ENCODE data around the gene C2CD2. TPM values are rescaled to one million over a fixed set of nuclear protein-coding genes. Genes with fewer than 3 reads are reported as not detected.

Gene C2CD2
- total RNA-seq, 4 donors from 2014 or later, result 6.7 to 22.3 (median 17.3) TPM

DNA sequence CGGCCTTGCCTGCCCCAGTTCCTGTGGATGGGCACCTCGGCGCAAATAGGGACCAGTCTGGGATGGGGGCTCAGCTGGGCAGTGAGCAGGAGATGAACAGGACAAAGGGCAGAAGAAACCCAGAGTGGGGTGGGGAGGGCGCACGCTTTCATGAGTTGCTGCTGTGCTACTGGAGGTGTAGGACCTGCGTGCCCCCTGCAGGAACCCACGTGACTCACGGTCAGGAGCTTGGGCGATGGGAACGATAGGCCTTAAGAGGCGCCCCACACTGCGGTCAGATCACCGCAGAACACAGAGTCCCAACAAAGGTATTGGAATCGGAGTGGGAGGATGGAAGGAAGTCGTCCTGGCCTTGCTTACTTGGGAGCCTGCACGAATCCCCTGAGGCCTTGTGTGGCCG lies 91.8 kb downstream of the C2CD2 start:
- peak in 1 of 3 donors; percentile 44 for DNase-seq
- H3K4me1 ChIP-seq, result no peaks in the 10 kb centered on the region
- no peak for TF ChIP-seq POLR2A (IDR thresholded peaks at IDR 0.05)
- TF ChIP-seq, protein P1, sequence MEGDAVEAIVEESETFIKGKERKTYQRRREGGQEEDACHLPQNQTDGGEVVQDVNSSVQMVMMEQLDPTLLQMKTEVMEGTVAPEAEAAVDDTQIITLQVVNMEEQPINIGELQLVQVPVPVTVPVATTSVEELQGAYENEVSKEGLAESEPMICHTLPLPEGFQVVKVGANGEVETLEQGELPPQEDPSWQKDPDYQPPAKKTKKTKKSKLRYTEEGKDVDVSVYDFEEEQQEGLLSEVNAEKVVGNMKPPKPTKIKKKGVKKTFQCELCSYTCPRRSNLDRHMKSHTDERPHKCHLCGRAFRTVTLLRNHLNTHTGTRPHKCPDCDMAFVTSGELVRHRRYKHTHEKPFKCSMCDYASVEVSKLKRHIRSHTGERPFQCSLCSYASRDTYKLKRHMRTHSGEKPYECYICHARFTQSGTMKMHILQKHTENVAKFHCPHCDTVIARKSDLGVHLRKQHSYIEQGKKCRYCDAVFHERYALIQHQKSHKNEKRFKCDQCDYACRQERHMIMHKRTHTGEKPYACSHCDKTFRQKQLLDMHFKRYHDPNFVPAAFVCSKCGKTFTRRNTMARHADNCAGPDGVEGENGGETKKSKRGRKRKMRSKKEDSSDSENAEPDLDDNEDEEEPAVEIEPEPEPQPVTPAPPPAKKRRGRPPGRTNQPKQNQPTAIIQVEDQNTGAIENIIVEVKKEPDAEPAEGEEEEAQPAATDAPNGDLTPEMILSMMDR (IDR thresholded peaks at IDR 0.05), result no peak
- no peaks in the 10 kb centered on the region for H3K27me3 ChIP-seq
- H3K9me3 ChIP-seq, result no peaks in the 10 kb centered on the region
- H3K27ac ChIP-seq, result no peak overlapping the region
- no peak overlapping the region for H3K4me3 ChIP-seq
- H3K36me3 ChIP-seq, result peaks cover 0 to 27% (median 0%) of the 10 kb centered on the region in 3 donors

DNA sequence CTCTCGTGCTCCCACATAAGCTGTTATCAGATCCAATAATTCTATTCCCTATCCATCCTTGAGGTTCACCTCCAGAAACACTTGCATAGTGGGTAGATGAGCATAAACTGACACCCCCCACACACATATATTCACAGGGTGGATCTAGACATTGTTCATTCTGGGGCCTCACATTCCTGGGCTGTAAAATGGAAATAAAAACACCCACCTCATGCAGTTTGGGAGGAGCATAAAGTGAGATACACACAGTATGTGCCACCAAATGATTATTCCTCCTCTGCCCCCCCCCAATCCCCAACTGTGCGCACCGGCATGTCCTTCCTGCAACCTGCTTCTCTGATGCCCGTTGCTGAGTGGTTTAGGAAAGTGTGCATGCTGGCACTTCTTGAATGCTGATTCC lies 92.6 kb downstream of the C2CD2 start:
- H3K27me3 ChIP-seq, result no peaks in the 10 kb centered on the region
- H3K4me3 ChIP-seq, result no peak overlapping the region
- H3K36me3 ChIP-seq, result peaks cover 0 to 35% (median 0%) of the 10 kb centered on the region in 3 donors
- H3K4me1 ChIP-seq, result no peaks in the 10 kb centered on the region
- no peaks in the 10 kb centered on the region for H3K9me3 ChIP-seq
- TF ChIP-seq POLR2A (IDR thresholded peaks at IDR 0.05), result no peak
- TF ChIP-seq, protein P1 (IDR thresholded peaks at IDR 0.05), result no peak
- H3K27ac ChIP-seq, result no peak overlapping the region
- DNase-seq, result no peak

DNA sequence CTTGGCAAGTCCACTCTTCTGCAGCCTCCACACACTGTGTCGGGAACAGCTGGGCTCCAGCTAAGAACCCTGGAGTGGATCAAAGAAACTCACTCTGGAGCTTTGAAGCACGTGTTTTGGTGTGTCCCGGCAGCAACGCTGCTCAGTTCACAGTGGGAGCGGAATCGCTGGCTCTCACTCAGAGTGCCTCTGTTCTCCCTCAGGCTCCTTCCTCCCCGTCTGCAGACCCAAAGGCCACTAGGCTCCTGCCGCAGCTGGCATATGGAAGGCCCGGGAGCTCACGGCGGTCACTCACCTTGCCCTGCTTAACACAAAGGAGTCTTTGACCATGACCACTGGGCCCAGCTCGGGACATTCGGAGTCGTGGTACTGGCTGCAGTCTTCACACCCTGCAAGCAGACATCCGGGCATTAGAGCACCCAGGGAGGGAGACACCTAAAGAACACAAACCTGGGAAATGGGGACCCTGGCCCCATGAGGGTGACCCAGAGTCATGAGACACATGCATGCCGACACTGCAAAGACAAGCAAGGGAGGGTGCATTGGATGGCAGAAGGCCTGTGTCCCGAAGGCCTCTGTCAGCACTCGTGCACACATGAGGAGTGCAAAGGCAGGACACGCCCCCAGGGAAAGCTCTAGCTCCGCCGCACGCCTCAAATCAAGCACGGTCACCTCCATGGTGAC lies 94.4 kb downstream of the C2CD2 start:
- H3K36me3 ChIP-seq, result peaks cover 0 to 48% (median 0%) of the 10 kb centered on the region in 3 donors
- H3K4me1 ChIP-seq, result no peaks in the 10 kb centered on the region
- DNase-seq, result no peak
- no peak overlapping the region for H3K27ac ChIP-seq
- no peaks in the 10 kb centered on the region for H3K9me3 ChIP-seq
- TF ChIP-seq, protein P1 (IDR thresholded peaks at IDR 0.05), result no peak
- no peak for TF ChIP-seq POLR2A (IDR thresholded peaks at IDR 0.05)
- no peaks in the 10 kb centered on the region for H3K27me3 ChIP-seq
- H3K4me3 ChIP-seq, result no peak overlapping the region

DNA sequence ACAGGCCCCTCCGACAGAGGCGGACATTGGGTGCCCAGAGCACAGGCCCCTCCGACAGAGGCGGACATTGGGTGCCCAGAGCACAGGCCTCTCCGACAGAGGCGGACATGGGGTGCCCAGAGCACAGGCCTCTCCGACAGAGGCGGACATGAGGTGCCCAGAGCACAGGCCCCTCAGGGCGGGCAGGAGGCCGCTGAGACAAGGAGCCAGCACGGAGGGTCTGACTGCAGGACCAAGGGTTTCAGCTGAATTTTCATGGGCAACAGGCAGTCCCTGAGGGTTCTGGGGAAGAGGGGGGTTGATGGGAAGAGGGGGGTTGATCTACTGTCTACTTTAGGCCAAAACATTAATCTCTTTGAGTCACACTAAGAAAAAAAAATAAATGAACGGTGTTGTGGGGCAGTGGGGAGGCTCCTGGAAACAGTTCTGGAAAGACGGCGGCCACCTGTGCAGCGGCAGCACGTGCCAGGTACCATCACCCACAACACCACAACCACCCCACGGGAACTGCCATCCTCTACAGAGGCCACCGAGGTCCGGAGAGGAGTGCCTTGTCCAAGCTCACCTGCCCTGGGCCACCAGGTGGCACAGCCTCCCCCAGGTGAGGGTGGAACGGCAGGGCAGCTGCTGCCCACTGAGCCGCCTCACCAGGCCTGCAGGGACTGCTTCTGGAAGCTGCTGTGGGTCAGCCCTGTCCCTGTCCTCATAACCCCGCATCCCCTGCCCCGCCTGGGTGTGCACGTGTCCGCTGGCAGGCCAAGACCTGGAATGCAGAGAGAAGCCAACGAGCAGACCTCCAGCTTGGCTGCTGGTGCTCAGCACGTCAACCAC lies 95.1 kb downstream of the C2CD2 start:
- Histone ChIP-seq H3K27ac (no peak overlapping the region), H3K36me3 (peaks cover 0 to 52% (median 0%) of the 10 kb centered on the region in 3 donors), H3K4me3 (no peak overlapping the region), H3K27me3 (no peaks in the 10 kb centered on the region), H3K9me3 (no peaks in the 10 kb centered on the region), H3K4me1 (no peaks in the 10 kb centered on the region)
- no peak for DNase-seq
- no peak for TF ChIP-seq POLR2A (IDR thresholded peaks at IDR 0.05)
- TF ChIP-seq, protein P1 (IDR thresholded peaks at IDR 0.05), result no peak

- no peak overlapping the region for H3K27ac ChIP-seq
- H3K4me1 ChIP-seq, result no peaks in the 10 kb centered on the region
- no peak overlapping the region for H3K4me3 ChIP-seq
- peaks cover 0 to 55% (median 0%) of the 10 kb centered on the region in 3 donors for H3K36me3 ChIP-seq
- TF ChIP-seq POLR2A (IDR thresholded peaks at IDR 0.05), result no peak
- TF ChIP-seq, protein P1 (IDR thresholded peaks at IDR 0.05), result no peak
- no peak for DNase-seq
- H3K9me3 ChIP-seq, result no peaks in the 10 kb centered on the region
- no peaks in the 10 kb centered on the region for H3K27me3 ChIP-seq
These were observed 96.0 kb downstream of the C2CD2 start for GRCh38 chr21:41857771-41858300.

Measured in Peyer's patch (tissue), 4 donors.